GM18907 (cell line): Measurements from ENCODE around the gene CLSTN2.
"Not testable (repeated sequence)": the region's sequence is repeated elsewhere in the genome, so short reads cannot be mapped to it uniquely, and the experiment has no call there.

ENCODE experiments used
- ATAC-seq: cut with Tn5 transposase; IDR thresholded peaks from one replicate; pipeline ENCODE4 v1.9.1; 2021; ENCODE audit warnings: mild to moderate bottlenecking, moderate library complexity; ENCODE audit not compliant: unreplicated experiment

The CLSTN2 gene

GRCh38 chr3:140399871-140400270 is 464.9 kb downstream of the CLSTN2 start:
- ATAC-seq: no peak

- ATAC-seq: no peak
Observed at GRCh38 chr3:140403079-140403478, 468.1 kb downstream of the CLSTN2 start.

DNA sequence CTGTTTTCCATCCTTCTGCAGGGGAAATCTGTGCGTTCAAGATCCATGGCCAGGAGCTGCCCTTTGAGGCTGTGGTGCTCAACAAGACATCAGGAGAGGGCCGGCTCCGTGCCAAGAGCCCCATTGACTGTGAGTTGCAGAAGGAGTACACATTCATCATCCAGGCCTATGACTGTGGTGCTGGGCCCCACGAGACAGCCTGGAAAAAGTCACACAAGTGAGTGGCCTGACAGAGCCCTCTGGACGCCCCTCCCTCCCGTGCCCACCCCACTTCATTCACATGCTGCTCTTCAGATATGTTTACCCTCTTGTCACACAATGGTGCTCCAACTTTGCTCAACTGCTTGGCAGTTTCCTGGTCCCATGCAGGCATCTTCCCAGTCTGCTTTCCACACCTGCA is 468.6 kb downstream of the CLSTN2 start:
- no peak for ATAC-seq

- no peak for ATAC-seq
Observed at GRCh38 chr3:140406655-140407054, 471.7 kb downstream of the CLSTN2 start.

DNA sequence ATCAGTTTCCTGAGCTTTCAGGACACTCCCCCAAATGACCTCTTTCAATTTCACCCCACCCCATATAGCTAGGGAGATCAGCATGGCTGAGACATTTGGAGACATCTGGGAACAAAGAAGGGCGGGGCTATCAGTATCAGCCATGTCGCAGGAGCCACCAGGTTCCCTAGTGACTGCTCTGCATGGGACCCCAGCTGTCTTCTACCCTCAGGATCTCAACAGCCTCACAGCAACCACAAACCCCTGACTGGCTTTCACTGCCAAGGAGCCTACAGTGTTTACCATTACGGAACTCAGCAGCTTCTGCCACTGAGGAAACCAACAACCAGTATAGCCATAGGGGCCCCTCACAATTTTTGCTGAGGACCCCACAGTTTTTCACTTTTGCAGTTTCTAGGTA is 473.3 kb downstream of the CLSTN2 start:
- ATAC-seq: no peak

DNA sequence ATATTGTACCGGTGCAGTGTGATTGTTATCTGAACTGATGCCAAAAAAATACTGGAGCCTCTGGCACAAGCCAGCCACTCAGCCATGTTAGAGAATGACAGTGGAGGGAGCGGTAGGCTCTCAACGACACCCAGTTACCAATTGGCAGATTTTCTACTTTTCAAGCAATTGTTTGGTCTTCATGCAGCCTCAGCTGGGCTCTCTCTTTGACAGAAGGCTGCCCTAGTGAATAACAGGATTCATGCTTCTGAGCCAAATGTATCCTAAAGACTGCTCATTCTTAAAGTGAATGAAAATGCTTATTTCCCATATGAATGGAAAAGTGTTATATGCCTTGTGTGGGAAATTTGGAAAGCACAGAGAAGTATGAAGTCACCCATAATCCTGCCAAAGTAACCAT is 481.7 kb downstream of the CLSTN2 start:
- ATAC-seq: no peak

DNA sequence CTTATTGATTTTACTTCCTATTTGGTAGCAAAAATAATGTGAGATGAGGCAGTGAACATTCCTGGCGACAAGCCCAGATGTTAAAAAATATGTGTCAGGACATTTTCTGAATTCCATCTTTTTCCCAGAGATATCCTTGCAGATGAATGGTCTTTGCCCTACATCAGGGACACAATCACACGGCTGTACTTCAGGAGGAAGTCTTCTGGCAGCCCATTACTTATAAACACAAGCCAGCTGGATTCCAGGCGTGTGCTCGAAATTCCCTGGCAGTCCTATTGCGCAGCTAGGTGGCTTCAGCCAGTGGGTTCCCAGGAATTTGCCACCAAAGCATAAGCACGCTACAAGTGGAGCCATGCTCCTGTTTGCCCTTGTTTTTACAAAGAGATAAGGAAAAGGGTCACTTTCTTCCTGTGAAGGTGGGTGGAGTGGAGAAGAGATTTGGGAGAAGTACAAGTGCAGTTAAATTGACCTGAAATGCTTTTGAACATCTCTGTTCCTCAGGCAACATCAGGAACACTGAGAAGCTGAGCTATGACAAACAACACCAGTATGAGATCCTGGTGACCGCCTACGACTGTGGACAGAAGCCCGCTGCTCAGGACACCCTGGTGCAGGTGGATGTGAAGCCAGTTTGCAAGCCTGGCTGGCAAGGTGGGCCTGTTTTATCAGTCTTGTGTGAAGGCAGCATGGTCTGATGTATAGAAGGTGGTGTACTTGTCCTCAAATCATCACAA is 485.8 kb downstream of the CLSTN2 start:
- ATAC-seq: no peak

DNA sequence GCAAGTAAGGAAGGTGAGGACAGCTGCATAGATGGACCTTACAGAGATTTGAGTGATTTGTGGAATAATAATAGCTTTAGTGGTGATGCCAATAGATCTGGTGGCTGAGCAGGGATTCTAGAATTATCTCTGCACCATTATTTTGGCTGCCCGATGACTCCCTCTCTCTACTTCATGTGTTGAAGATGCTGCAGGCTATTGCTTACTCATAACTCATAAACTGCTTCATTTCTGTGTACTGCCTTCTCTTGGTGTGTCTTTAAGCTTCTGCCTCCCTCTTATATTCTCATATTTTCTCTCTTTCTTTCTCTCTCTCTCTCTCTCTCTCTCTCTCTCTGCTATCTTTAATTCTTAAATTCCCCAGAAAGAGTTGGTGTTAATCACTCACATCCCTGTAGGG is 486.9 kb downstream of the CLSTN2 start:
- no peak for ATAC-seq

DNA sequence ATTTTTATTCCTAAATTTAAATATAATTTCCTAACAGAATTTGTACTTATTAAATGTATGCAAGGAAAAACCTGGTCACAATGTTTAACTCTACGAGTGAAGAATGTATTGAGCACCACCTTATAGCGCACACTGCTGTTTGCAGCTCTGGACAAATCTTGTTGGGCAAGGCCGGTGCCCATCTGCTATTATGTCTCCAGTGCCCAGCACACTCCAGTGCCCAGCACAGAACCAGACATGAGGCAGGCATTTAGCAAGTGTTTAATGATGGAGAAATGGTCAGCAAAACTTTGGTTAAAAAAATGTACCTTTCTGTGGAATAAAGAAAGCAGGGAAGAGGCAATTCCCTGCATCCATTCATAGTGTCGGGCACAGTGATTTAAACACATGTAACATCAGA is 488.2 kb downstream of the CLSTN2 start:
- ATAC-seq: no peak

DNA sequence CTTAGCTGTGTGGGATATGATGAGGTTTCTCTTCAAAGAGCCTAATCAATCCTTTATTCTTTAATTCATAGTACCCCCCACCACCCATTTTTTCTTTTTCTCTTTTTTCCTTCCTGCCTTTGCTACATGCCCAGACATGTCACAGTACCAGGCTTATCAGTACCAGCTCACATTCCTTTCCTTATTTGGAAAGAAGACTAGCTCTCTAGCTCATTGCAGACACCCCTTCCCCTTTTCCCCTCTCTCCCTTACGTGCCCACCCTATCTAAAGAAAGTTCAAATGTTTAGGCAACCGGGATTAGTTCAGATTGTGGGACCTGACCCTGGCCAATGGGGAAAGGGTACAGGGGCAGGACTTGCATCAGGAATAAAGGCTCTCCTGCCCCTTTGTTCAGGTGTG is 488.6 kb downstream of the CLSTN2 start:
- not testable (repeated sequence) for ATAC-seq

DNA sequence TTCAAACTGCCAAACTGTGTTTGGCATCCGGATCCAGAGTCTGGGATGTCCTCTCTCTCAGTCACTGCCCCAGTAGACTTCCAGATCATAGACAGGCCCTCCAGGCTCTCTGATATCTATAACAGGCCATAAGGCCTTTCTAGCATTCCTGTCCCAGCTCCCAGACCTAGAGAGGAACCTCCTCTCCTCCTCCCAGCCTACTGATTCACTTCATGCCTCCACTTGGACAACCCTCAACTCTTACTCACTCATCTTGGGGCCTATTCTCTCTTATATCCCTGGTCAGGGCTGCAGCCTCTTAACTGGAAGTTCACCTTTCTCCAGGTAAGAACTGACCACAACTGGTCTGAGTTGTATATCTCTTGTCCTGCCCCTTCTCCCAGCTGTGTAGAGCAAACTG is 489.2 kb downstream of the CLSTN2 start:
- ATAC-seq: no peak

GRCh38 chr3:140424726-140425125 is 489.7 kb downstream of the CLSTN2 start:
- no peak for ATAC-seq

- no peak for ATAC-seq
Observed at GRCh38 chr3:140427786-140428185, 492.8 kb downstream of the CLSTN2 start.

DNA sequence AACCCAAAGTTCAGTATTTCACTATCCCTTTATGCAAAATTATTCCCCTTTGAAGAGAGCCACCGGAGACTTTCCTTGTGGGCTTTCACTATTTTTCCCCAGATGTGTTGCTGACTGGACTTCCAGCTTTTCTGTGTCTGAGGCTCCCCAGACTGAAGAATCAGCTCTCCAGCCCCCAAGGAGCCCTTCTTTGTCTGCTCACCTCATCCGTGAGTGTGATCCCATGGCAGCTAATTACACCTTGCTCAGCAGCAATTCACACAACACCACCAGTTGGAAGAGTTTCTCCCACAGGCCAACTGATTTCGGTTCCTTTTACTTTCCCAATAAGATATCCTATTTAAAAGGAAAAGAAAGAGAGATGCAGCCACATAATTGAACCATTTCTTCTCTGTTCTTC is 493.4 kb downstream of the CLSTN2 start:
- ATAC-seq: no peak

DNA sequence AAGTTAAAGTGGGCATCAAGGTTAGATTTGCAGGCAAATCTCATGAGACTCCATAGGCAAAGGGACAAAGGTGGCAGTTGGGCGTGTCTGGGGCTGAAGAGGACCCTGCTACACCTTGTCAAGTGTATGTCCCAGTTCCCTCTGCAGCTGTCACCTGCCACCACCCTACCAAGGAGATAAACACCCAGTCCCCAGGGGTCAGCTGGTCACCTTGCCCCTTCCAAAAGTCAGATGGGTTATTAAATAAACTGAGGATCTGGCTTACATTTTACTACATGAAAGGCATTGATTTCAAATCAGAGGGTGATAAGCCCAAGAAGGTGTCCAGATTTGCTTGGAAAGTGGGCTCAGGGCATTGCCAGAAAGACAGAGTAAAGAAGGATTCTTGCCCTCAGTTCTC is 494.8 kb downstream of the CLSTN2 start:
- ATAC-seq: no peak

- no peak for ATAC-seq
Observed at GRCh38 chr3:140430494-140430893, 495.5 kb downstream of the CLSTN2 start.

DNA sequence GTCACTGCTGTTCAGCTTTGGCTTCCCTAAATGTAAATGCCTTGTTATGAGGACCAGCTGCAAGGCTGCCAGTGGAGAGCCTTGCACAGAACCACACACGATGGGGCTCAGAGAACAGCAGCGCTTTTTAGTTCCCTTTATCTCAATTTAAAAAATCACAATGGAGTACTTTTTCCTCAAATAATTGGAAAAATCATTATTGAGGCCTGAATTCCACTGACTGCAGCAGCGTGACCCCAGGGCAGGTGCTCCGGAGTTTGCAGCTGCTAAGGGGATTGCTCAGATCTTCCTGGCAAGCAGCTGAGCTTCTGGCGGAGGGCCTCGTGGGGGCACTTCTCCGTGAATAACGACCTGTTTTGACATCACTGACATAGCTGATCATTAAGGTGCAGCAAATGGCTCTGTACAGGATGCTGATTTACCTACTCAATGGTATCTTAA is 497.3 kb downstream of the CLSTN2 start:
- ATAC-seq: no peak

GRCh38 chr3:140433431-140433830 is 498.4 kb downstream of the CLSTN2 start:
- no peak for ATAC-seq

DNA sequence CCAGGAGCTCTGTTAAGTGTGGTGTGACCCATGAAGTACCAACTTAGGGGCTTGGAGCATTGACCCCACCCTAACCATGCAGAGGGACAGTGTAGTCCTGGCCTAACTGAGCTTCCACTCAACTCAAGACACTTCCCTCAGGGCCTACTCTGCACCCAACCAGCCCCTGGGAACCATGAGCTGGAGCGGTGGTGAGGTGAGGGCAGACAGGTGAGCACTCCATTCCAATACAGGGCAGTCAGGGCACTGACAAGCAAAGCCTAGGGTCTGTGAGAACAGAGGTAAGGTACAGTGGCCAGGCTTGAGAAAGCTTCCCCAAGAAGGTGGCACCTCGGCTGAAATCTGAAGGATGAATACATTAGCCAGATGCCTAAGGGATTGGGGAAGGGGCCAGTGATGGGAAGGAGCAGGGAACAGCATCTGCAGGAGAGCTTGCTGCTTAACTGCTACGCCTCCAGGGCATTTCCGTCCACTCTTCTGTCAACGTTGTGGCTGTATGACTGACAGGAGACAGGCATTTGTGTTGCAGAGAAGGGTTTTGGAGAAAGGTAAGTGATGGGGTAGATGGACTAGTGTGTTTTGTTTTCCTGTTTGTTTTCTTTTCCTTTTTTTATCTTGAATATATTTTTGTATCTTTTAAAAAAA is 499.4 kb downstream of the CLSTN2 start:
- ATAC-seq: no peak

DNA sequence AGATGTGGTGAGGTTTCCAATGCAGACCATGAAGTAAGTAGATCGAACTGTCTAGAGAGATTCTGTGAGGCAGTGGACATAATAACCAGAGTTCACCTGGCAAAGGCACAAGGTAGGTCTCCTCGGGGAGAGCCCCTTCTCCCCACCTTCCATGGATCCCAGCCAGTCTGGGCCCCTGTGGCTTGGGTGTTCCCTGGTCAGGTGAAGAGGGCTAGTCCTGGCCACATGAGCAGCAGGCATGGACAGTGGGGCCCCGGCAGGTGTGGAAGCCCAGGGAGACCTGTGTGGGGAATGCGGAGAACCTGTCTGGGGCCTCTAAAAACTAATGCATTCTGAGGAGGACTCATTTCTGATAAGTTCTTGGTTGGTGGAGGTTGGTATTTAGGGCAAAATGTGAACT is 501.4 kb downstream of the CLSTN2 start:
- no peak for ATAC-seq

GRCh38 chr3:140438736-140439470 is 503.9 kb downstream of the CLSTN2 start:
- ATAC-seq: no peak

DNA sequence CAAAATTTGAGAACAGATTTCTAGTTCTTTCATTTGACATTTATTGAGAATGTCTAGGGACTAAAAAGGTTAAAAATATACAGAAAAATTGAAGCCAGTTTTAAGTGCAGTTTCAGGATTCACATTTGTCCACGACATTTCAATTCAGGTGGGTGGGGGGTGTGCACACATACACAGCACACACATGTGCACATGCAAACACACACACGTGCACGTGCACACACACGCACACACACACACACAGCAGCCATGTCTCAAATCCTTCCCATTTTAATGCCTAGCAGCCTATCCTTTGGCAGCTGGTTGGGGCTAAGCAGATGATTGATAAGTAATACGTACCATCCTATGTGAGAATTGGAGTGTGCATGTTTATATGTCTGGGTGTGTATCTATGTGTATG is 504.5 kb downstream of the CLSTN2 start:
- ATAC-seq: no peak
